BJ (cell line): Measurements from ENCODE around the gene PPP1R13L. TPM values are rescaled to one million over a fixed set of nuclear protein-coding genes. Genes with fewer than 3 reads are reported as not detected.

ENCODE experiments used
- CTCF ChIA-PET: fragments of 350-600 bp; formaldehyde crosslinking; extraction: SDS; loops from one replicate; lab custom pipeline; 2021; ENCODE audit warnings: antibody characterized with exemption, inconsistent platforms; lab: Yijun Ruan, JAX
- POLR2A ChIA-PET: fragments of 300-600 bp; sonication (Branson Sonifier 250); formaldehyde crosslinking; extraction: SDS; loops from one replicate; lab custom pipeline; 2021; ENCODE audit warnings: antibody characterized with exemption; lab: Charles Lee
- DNase-seq: peaks from one replicate; pipeline ENCODE4 v3.0.0-alpha.2; 2011; ENCODE audit warnings: low read depth
- H3K27me3 ChIP-seq: 2 replicates; pipeline ENCODE4 v1.6.0; 2011; ENCODE audit warnings: low read length; ENCODE audit not compliant: control insufficient read depth, insufficient read depth
- H3K36me3 ChIP-seq: 2 replicates; pipeline ENCODE4 v1.5.1; 2011; ENCODE audit warnings: low read length; ENCODE audit not compliant: control insufficient read depth, insufficient read depth
- H3K4me3 ChIP-seq: 2 replicates; pipeline ENCODE4 v1.5.1; 2011; ENCODE audit warnings: low read depth, mild to moderate bottlenecking, control low read depth, low read length
- polyA plus RNA-seq: library from polyadenylated mRNA; depleted of rRNA; stranded (reverse); fragments of >200 nt; gene quantifications from 2 replicates; pipeline ENCODE4 v1.2.3, GENCODE V29; 2011
- TF ChIP-seq, protein P1 (sequence below): IDR thresholded peaks from 2 replicates; pipeline ENCODE4 v1.5.1; 2011; ENCODE audit warnings: low read depth, mild to moderate bottlenecking, control low read depth, inconsistent platforms, low read length, moderate library complexity; ENCODE audit not compliant: insufficient read depth

PPP1R13L gene
- polyA plus RNA-seq, 1 experiment, result 12.3 TPM

DNA sequence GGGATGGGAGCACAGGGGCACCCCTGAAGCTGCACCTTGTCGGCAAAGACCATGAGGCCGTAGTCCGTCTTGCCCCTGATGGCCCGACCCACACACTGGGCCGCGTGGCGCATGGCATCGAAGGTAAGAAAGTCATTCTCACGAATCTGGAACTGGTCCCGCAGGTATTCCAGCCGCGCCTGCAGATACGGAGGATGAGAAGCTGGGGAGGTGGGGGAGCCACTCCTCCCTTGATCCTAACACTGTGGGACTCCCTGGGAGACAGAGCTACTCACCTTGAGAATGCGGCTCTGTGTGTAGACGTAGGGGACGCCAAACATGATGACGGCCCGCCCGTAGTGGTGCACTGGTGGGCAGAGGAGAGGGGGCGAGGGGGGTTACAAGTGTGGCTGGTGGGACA lies 52.4 kb downstream of the PPP1R13L start:
- ChIA-PET POLR2A (no interaction called here), CTCF (interaction anchor here (2.6 kb wide), 1 partner anchor 14 kb away, joined by 10 read pairs; no protein-coding TSS in a partner anchor)
- peaks cover 31% of the 10 kb centered on the region for H3K36me3 ChIP-seq
- no peak overlapping the region for H3K4me3 ChIP-seq
- H3K27me3 ChIP-seq, result no peaks in the 10 kb centered on the region
- TF ChIP-seq, protein P1, sequence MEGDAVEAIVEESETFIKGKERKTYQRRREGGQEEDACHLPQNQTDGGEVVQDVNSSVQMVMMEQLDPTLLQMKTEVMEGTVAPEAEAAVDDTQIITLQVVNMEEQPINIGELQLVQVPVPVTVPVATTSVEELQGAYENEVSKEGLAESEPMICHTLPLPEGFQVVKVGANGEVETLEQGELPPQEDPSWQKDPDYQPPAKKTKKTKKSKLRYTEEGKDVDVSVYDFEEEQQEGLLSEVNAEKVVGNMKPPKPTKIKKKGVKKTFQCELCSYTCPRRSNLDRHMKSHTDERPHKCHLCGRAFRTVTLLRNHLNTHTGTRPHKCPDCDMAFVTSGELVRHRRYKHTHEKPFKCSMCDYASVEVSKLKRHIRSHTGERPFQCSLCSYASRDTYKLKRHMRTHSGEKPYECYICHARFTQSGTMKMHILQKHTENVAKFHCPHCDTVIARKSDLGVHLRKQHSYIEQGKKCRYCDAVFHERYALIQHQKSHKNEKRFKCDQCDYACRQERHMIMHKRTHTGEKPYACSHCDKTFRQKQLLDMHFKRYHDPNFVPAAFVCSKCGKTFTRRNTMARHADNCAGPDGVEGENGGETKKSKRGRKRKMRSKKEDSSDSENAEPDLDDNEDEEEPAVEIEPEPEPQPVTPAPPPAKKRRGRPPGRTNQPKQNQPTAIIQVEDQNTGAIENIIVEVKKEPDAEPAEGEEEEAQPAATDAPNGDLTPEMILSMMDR, result no peak
- no peak for DNase-seq

- TF ChIP-seq, protein P1, result no peak
- no peaks in the 10 kb centered on the region for H3K27me3 ChIP-seq
- no peak overlapping the region for H3K4me3 ChIP-seq
- no peak for DNase-seq
- ChIA-PET POLR2A (no interaction called here), CTCF (interaction anchor here (1.1 to 2.6 kb wide), 2 partner anchors 13 to 33 kb away, joined by 3 to 10 read pairs; no protein-coding TSS in a partner anchor)
- H3K36me3 ChIP-seq, result peaks cover 30% of the 10 kb centered on the region
These were observed 52.8 kb downstream of the PPP1R13L start for GRCh38 chr19:45352062-45352461.

DNA sequence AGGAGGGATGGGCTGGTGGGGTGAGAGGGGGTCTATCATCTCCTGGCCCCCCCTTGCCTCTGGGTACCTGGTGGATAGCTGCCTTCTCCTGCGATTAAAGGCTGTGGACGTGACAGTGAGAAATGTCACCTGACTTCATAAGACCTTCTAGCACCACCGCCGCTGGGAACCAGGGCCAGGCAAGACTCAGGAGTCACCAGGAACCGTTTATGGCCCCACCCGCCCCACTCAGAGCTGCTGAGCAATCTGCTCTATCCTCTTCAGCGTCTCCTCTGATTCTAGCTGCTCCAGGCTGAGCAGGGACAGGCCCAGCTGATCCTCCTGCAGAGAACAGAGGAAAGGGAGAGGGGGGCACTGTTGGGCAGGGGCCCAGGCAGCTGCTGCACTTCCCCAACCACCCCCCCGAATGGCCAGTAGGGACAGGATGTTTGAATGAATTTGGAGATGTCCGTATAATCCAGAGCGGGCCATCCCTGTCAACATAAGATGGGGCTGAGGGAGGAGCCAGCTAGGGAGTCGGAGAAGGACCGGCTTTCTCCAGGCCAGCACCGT lies 53.4 kb downstream of the PPP1R13L start:
- no peak for DNase-seq
- Histone ChIP-seq H3K27me3 (no peaks in the 10 kb centered on the region), H3K36me3 (peaks cover 26% of the 10 kb centered on the region), H3K4me3 (no peak overlapping the region)
- TF ChIP-seq, protein P1, result no peak
- ChIA-PET POLR2A (no interaction called here), CTCF (interaction anchor here (1.1 to 5.1 kb wide), 2 partner anchors 14 to 33 kb away, joined by 3 to 31 read pairs; no protein-coding TSS in a partner anchor)

DNA sequence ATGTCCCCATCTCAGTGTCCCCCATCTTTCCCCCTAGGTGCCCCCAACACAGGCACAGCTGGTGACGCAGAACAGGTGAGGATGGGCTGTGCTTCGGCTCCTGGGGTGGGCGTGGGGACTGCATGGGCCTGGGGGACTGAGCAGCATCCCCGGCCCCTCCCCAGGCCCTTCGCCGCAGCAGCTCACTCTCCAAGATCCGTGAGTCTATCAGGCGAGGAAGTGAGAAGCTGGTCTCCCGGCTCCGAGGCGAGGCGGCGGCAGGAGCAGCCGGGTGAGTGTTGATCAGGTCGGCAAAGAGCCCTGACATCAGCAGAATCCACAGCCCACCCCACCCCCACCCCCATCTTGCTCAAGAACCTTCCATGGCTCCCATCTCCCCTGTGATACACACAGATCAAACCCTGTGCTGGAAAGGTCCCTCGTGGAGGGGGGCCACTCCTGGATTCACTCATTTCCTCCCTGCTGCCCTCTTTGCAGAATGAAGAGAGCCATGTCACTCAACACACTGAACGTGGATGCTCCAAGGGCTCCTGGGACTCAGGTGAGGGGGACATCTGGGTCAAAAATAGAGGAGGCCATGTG lies 54.3 kb downstream of the PPP1R13L start:
- ChIA-PET POLR2A (no interaction called here), CTCF (interaction anchor here (5.1 kb wide), 1 partner anchor 13 kb away, joined by 31 read pairs; no protein-coding TSS in a partner anchor)
- Histone ChIP-seq H3K27me3 (no peaks in the 10 kb centered on the region), H3K36me3 (peaks cover 21% of the 10 kb centered on the region), H3K4me3 (no peak overlapping the region)
- no peak for DNase-seq
- TF ChIP-seq, protein P1, result no peak

DNA sequence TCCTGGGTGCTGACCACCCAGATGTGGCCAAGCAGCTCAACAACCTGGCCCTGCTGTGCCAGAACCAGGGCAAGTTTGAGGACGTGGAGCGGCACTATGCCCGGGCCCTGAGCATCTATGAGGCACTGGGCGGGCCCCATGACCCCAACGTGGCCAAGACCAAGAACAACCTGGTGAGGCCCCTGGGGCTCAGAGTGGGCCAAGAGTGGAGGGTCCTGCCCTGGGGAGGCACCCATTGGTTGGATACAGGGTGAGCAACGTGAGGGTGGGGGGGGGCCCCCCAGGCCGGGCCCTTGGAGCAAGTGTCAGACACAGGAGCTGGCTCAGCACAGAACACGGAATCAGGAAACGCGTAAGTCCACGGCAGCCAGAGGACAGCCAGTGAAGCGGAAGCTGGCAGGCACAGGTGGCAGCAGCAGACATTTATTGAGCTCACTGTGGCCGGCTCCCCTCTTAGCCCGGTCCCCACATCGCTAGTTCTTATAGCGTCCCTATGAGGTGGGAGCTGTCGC lies 55.4 kb downstream of the PPP1R13L start:
- no peak overlapping the region for H3K4me3 ChIP-seq
- POLR2A ChIA-PET, result no interaction called here
- TF ChIP-seq, protein P1, result no peak
- H3K27me3 ChIP-seq, result no peaks in the 10 kb centered on the region
- peaks cover 17% of the 10 kb centered on the region for H3K36me3 ChIP-seq
- CTCF ChIA-PET, result interaction anchor here (5.1 kb wide), 1 partner anchor 12 kb away, joined by 31 read pairs; no protein-coding TSS in a partner anchor
- DNase-seq, result no peak
